Neuronal stem cell (in vitro differentiated cells): ENCODE measurements around the gene MRM1.
A peak's percentile ranks its signal among the peaks of the same experiment; 100 is the strongest.

Source experiments
- DNase-seq: peaks from one replicate; pipeline ENCODE4 v3.0.0-alpha.2; 2013; ENCODE audit warnings: low spot score
- H2AFZ ChIP-seq: one replicate; pipeline ENCODE4 v1.6.1; 2013; ENCODE audit warnings: mild to moderate bottlenecking, low read length, inconsistent platforms
- H2AK5ac ChIP-seq: 2 replicates; pipeline ENCODE4 v1.6.1; 2013; ENCODE audit warnings: low read depth, mild to moderate bottlenecking, inconsistent platforms, low read length, moderate library complexity, mixed read lengths
- H2BK120ac ChIP-seq: 2 replicates; pipeline ENCODE4 v1.6.1; 2013; ENCODE audit warnings: low read depth, mild to moderate bottlenecking, inconsistent platforms, low read length, moderate library complexity, mixed read lengths
- H2BK12ac ChIP-seq: one replicate; pipeline ENCODE4 v1.6.1; 2013; ENCODE audit warnings: low read length, inconsistent platforms
- H2BK15ac ChIP-seq: 2 replicates; pipeline ENCODE4 v1.6.1; 2013; ENCODE audit warnings: mild to moderate bottlenecking, low read length, inconsistent platforms, mixed read lengths
- H2BK5ac ChIP-seq: one replicate; pipeline ENCODE4 v1.6.1; 2013; ENCODE audit warnings: inconsistent platforms, mild to moderate bottlenecking, low read length, moderate library complexity
- H3K14ac ChIP-seq: one replicate; pipeline ENCODE4 v1.6.1; 2013; ENCODE audit warnings: low read length, inconsistent platforms
- H3K18ac ChIP-seq: 2 replicates; pipeline ENCODE4 v1.6.1; 2013; ENCODE audit warnings: low read length, inconsistent platforms
- H3K23ac ChIP-seq: 2 replicates; pipeline ENCODE4 v1.6.1; 2013; ENCODE audit warnings: low read depth, mild to moderate bottlenecking, mixed read lengths, low read length, inconsistent platforms; ENCODE audit not compliant: poor library complexity
- H3K27ac ChIP-seq: replicated peaks from 3 replicates; pipeline ENCODE4 v1.5.1; 2013; ENCODE audit warnings: low read length, inconsistent platforms
- H3K27me3 ChIP-seq, 3 experiments: 2 replicates each; pipeline ENCODE4 v1.6.1; 2013; ENCODE audit warnings: low read length in 3 of 3, mild to moderate bottlenecking in 2 of 3, inconsistent platforms in 1 of 3, low read depth in 1 of 3, mixed read lengths in 1 of 3, moderate library complexity in 1 of 3; ENCODE audit not compliant: control insufficient read depth in 3 of 3, insufficient read depth in 3 of 3
- H3K36me3 ChIP-seq, 2 donors: replicated peaks in 1 of 2; 2 replicates each; pipeline ENCODE4 v1.6.1; 2013; ENCODE audit warnings: low read length in 2 of 2; ENCODE audit not compliant: control insufficient read depth in 2 of 2, insufficient read depth in 2 of 2
- H3K4ac ChIP-seq: 2 replicates; pipeline ENCODE4 v1.6.1; 2013; ENCODE audit warnings: inconsistent platforms, mild to moderate bottlenecking, low read length, moderate library complexity
- H3K4me1 ChIP-seq, 2 donors: 1 replicate in 1 of 2; 2 replicates in 1 of 2; pipeline ENCODE4 v1.6.1; 2013; ENCODE audit warnings: low read length in 2 of 2, low read depth in 1 of 2; ENCODE audit not compliant: control insufficient read depth in 2 of 2, insufficient read depth in 1 of 2
- H3K4me2 ChIP-seq: one replicate; pipeline ENCODE4 v1.6.1; 2013; ENCODE audit warnings: mild to moderate bottlenecking, low read length, inconsistent platforms; ENCODE audit not compliant: insufficient read depth, poor library complexity, severe bottlenecking
- H3K4me3 ChIP-seq, 2 donors: 2 replicates each; pipeline ENCODE4 v1.5.1; 2013; ENCODE audit warnings: low read length in 2 of 2, mild to moderate bottlenecking in 2 of 2, inconsistent platforms in 1 of 2, moderate library complexity in 1 of 2
- H3K79me1 ChIP-seq: one replicate; pipeline ENCODE4 v1.6.1; 2013; ENCODE audit warnings: low read depth, mild to moderate bottlenecking, inconsistent platforms, low read length, moderate library complexity
- H3K9ac ChIP-seq: one replicate; pipeline ENCODE4 v1.6.1; 2013; ENCODE audit warnings: mild to moderate bottlenecking, low read depth, low read length, inconsistent platforms; ENCODE audit not compliant: poor library complexity
- H3K9me3 ChIP-seq, 2 donors: replicated peaks in 1 of 2; 2 replicates each; pipeline versions ENCODE3 to v1.6.1; 2013; ENCODE audit warnings: low read length in 2 of 2, mild to moderate bottlenecking in 2 of 2, inconsistent platforms in 1 of 2, low read depth in 1 of 2, mixed read lengths in 1 of 2, moderate library complexity in 1 of 2; ENCODE audit not compliant: control insufficient read depth in 2 of 2, insufficient read depth in 1 of 2
- H4K8ac ChIP-seq: one replicate; pipeline ENCODE4 v1.6.1; 2013; ENCODE audit warnings: low read depth, mild to moderate bottlenecking, inconsistent platforms, low read length, moderate library complexity
- H4K91ac ChIP-seq: one replicate; pipeline ENCODE4 v1.6.1; 2013; ENCODE audit warnings: low read length, low read depth, mild to moderate bottlenecking, inconsistent platforms; ENCODE audit not compliant: poor library complexity
- WGBS, 2 donors: extraction: QIAGEN DNeasy Blood & Tissue Kit; methylation state at CpG; one replicate each; pipeline ENCODE4 v1.1.7; 2013; ENCODE audit warnings: missing lambda C conversion rate in 2 of 2, mixed read lengths in 1 of 2; ENCODE audit not compliant: insufficient read length in 2 of 2, insufficient replicate concordance in 1 of 2; ENCODE audit errors: extremely low coverage in 2 of 2; 5-methylcytosine and 5-hydroxymethylcytosine counted together

Gene MRM1

GRCh38 chr17:36643086-36643685, 41.8 kb downstream of the MRM1 start:
- Histone ChIP-seq H2BK12ac (no peak overlapping the region), H2BK15ac (no peak overlapping the region), H3K27ac (no peak overlapping the region), H3K36me3 (no peaks in the 10 kb centered on the region), H3K4me3 (no peak overlapping the region), H3K4me1 (peaks cover 4% of the 10 kb centered on the region in 2 donors), H3K14ac (no peak overlapping the region), H3K4ac (no peak overlapping the region), H2BK120ac (no peak overlapping the region), H2AK5ac (no peak overlapping the region), H3K27me3 (peaks cover 12 to 94% (median 38%) of the 10 kb centered on the region in 3 experiments), H3K18ac (no peak overlapping the region), H2AFZ (no peak overlapping the region), H2BK5ac (no peak overlapping the region), H4K91ac (no peak overlapping the region), H4K8ac (no peak overlapping the region), H3K9ac (no peak overlapping the region), H3K23ac (no peak overlapping the region), H3K9me3 (peaks cover 0 to 4% of the 10 kb centered on the region in 2 donors), H3K79me1 (no peaks in the 10 kb centered on the region), H3K4me2 (no peak overlapping the region)
- WGBS, 2 donors: no CpG with 5 or more reads among the region's 3 CpGs
- no peak for DNase-seq

DNA sequence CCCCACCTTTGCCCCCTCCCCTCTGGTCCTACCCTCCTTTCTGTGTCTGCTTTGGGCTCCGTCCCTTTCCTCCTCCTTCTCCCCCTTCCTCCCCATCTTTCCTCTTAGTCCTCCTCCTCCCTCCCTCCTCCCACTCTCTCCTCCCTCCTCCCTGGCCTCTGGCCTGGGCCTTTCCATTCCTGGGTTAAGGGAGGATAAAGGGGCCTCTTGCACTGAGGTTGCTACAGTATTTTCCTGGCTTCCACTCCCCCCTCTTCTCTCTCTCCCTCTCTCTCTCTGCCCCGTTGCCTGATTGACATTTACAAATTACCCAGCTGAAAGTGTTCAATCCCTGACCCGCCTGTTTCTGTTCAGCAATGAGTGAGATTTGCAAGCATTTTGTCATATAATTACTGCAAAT, 44.0 kb downstream of the MRM1 start:
- Histone ChIP-seq H3K14ac (no peak overlapping the region), H3K27me3 (peaks cover 12 to 90% (median 37%) of the 10 kb centered on the region in 3 experiments), H3K18ac (no peak overlapping the region), H2BK12ac (no peak overlapping the region), H3K79me1 (no peaks in the 10 kb centered on the region), H2BK5ac (no peak overlapping the region), H3K9ac (no peak overlapping the region), H2AFZ (no peak overlapping the region), H3K36me3 (no peaks in the 10 kb centered on the region), H3K23ac (no peak overlapping the region), H3K4ac (no peak overlapping the region), H3K4me2 (no peak overlapping the region), H2BK15ac (no peak overlapping the region), H3K4me3 (no peak overlapping the region), H2AK5ac (no peak overlapping the region), H4K8ac (no peak overlapping the region), H4K91ac (no peak overlapping the region), H3K9me3 (peaks cover 0 to 2% of the 10 kb centered on the region in 2 donors), H2BK120ac (no peak overlapping the region), H3K27ac (no peak overlapping the region), H3K4me1 (peaks cover 4 to 18% of the 10 kb centered on the region in 2 donors)
- no CpG with 5 or more reads among the region's 3 CpGs for WGBS, 2 donors
- DNase-seq: no peak

DNA sequence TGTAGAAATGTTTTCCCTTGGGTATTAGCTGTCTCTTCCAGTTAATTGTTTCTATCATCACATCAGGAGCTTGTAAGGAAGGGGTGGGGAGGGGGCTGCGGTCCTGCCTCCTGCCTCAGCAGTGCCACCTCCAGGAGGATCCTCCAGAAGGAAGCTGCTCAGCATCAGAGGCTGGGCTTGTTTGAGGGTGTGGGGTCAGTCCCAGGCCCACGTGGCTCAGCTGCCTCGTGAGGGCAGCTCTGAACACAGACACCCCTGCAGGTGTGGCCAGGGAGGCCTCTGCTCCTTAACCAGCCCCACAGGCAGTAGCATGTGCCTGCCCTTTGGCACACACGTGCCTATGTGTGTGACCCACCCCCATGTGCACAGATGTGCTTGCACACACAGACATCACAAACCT, 46.3 kb downstream of the MRM1 start:
- Histone ChIP-seq H3K27ac (no peak overlapping the region), H3K4ac (no peak overlapping the region), H3K36me3 (no peaks in the 10 kb centered on the region), H3K9me3 (no peaks in the 10 kb centered on the region), H3K9ac (no peak overlapping the region), H4K91ac (no peak overlapping the region), H2AFZ (no peak overlapping the region), H3K4me2 (no peak overlapping the region), H3K27me3 (peaks cover 0 to 82% (median 15%) of the 10 kb centered on the region in 3 experiments), H4K8ac (no peak overlapping the region), H2BK120ac (no peak overlapping the region), H2BK12ac (no peak overlapping the region), H2BK15ac (no peak overlapping the region), H3K4me3 (peak overlapping the region in 1 of 2 donors; percentile 26), H2AK5ac (no peak overlapping the region), H3K4me1 (peaks cover 0 to 18% of the 10 kb centered on the region in 2 donors), H3K79me1 (no peaks in the 10 kb centered on the region), H3K14ac (no peak overlapping the region), H2BK5ac (no peak overlapping the region), H3K23ac (no peak overlapping the region), H3K18ac (peak overlapping the region; percentile 34)
- DNase-seq: no peak
- WGBS, 2 donors: no CpG with 5 or more reads among the region's 4 CpGs

DNA sequence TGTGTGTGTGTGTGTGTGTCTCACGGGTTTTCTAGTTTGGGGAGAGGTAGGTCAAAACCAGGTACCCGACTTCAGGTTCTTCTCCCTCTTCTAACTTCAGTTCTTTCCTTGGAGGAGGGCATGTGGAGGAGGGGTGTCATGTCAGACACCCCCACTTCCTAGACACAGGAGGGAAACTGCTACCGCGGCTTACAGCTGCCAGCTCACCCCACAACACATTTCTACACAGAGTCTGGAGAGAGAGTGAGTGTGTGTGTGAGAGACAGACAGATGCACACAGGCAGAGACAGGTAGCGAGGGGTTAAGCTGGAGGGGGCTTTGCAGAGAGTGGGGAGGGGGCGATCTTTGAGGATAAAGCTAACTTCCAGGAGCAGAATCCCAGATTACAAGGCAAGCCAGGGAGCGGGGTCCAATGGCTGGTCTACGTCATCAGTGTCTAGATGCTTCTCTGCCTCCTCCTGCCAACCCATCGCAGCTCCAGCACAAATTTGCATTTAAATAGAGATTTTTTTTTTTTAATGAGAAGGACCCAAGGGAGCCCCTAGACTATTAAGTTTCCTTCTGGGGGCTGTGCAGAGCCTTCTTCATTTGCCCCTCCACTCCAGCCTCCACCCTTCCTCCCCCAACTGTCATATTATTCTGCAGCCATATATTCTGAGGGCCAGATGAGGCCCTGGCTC, 48.9 kb downstream of the MRM1 start:
- Histone ChIP-seq H2BK120ac (no peak overlapping the region), H3K9me3 (no peaks in the 10 kb centered on the region), H3K18ac (peak overlapping the region; percentile 5), H2BK5ac (no peak overlapping the region), H2AFZ (no peak overlapping the region), H2AK5ac (no peak overlapping the region), H4K91ac (no peak overlapping the region), H3K9ac (no peak overlapping the region), H3K4me3 (no peak overlapping the region), H3K36me3 (no peaks in the 10 kb centered on the region), H3K23ac (no peak overlapping the region), H2BK15ac (peak overlapping the region; percentile 20), H3K4me1 (peaks cover 0 to 18% of the 10 kb centered on the region in 2 donors), H3K27me3 (peaks cover 0 to 76% (median 0%) of the 10 kb centered on the region in 3 experiments), H4K8ac (no peak overlapping the region), H3K4ac (no peak overlapping the region), H3K79me1 (no peaks in the 10 kb centered on the region), H3K14ac (no peak overlapping the region), H2BK12ac (peak overlapping the region; percentile 4), H3K4me2 (no peak overlapping the region), H3K27ac (no peak overlapping the region)
- DNase-seq: no peak
- no CpG with 5 or more reads among the region's 9 CpGs for WGBS, 2 donors
